CD14-positive monocyte (primary cell): ENCODE data around the gene CMSS1. TPM values are rescaled to one million over a fixed set of nuclear protein-coding genes. Genes with fewer than 3 reads are reported as not detected.
A peak's percentile ranks its signal among the peaks of the same experiment; 100 is the strongest.

Experiments used
- DNase-seq, 3 donors: peaks; one replicate each; pipeline ENCODE4 v3.0.0-alpha.2; 2011 to 2022
- H2AFZ ChIP-seq: 2 replicates; pipeline ENCODE4 v1.6.0; 2012; ENCODE audit warnings: mild to moderate bottlenecking, low read depth, low read length, inconsistent platforms; ENCODE audit not compliant: insufficient read depth, poor library complexity, severe bottlenecking
- H3K27ac ChIP-seq, 2 donors: 1 replicate in 1 of 2; 2 replicates in 1 of 2; pipeline ENCODE4 v1.5.1; 2012 to 2013; ENCODE audit warnings: low read length in 2 of 2, control low read depth in 1 of 2, inconsistent platforms in 1 of 2, low read depth in 1 of 2, mild to moderate bottlenecking in 1 of 2
- H3K27me3 ChIP-seq, 2 donors: one replicate each; pipeline versions ENCODE4 v1.6.0 to v1.6.1; 2011 to 2013; ENCODE audit warnings: low read length in 2 of 2; ENCODE audit not compliant: control insufficient read depth in 2 of 2, insufficient read depth in 2 of 2
- H3K36me3 ChIP-seq, 2 donors: replicated peaks in 1 of 2; 1 replicate in 1 of 2; 2 replicates in 1 of 2; pipeline versions ENCODE4 v1.5.1 to v1.6.1; 2012 to 2013; ENCODE audit warnings: low read length in 2 of 2, control low read depth in 1 of 2, inconsistent platforms in 1 of 2, mild to moderate bottlenecking in 1 of 2; ENCODE audit not compliant: insufficient read depth in 2 of 2, control insufficient read depth in 1 of 2
- H3K4me1 ChIP-seq, 2 donors: 1 replicate in 1 of 2; 2 replicates in 1 of 2; pipeline versions ENCODE4 v1.5.1 to v1.6.1; 2012 to 2013; ENCODE audit warnings: low read length in 2 of 2, control low read depth in 1 of 2, inconsistent platforms in 1 of 2, mild to moderate bottlenecking in 1 of 2, moderate library complexity in 1 of 2; ENCODE audit not compliant: insufficient read depth in 2 of 2, control insufficient read depth in 1 of 2
- H3K4me2 ChIP-seq: replicated peaks from 2 replicates; pipeline ENCODE3; 2012; ENCODE audit warnings: low read length, moderate library complexity, mild to moderate bottlenecking; ENCODE audit not compliant: poor library complexity, severe bottlenecking; ENCODE audit errors: extremely low read depth
- H3K4me3 ChIP-seq, 3 experiments: fragments of 200-600 bp in 1 of 3; sonication (generic) in 1 of 3; replicated peaks in 1 of 3; 1 replicate in 2 of 3; 2 replicates in 1 of 3; pipeline ENCODE4 v1.5.1; 2011 to 2013; ENCODE audit warnings: low read length in 3 of 3, mild to moderate bottlenecking in 3 of 3, control low read depth in 2 of 3, low read depth in 2 of 3, inconsistent platforms in 1 of 3, moderate library complexity in 1 of 3
- H3K79me2 ChIP-seq: 2 replicates; pipeline ENCODE4 v1.6.0; 2012; ENCODE audit warnings: mild to moderate bottlenecking, control low read depth, inconsistent platforms, low read length, moderate library complexity; ENCODE audit not compliant: insufficient read depth
- H3K9ac ChIP-seq: 2 replicates; pipeline ENCODE4 v1.6.0; 2017; ENCODE audit warnings: low read length, mild to moderate bottlenecking; ENCODE audit not compliant: insufficient read depth, poor library complexity, severe bottlenecking
- H3K9me3 ChIP-seq, 2 donors: replicated peaks in 1 of 2; 1 replicate in 1 of 2; 2 replicates in 1 of 2; pipeline versions ENCODE4 v1.5.1 to v1.6.1; 2012 to 2013; ENCODE audit warnings: low read length in 2 of 2, control low read depth in 1 of 2; ENCODE audit not compliant: control insufficient read depth in 1 of 2, insufficient read depth in 1 of 2
- H4K20me1 ChIP-seq: 2 replicates; pipeline ENCODE4 v1.6.0; 2012; ENCODE audit warnings: mild to moderate bottlenecking, low read length, control low read depth, moderate library complexity; ENCODE audit not compliant: insufficient read depth
- H3K27ac Mint-ChIP-seq, 7 donors: one replicate each; pipeline ENCODE4 v1.8.0; 2020; ENCODE audit warnings: mild to moderate bottlenecking in 7 of 7, mixed read lengths in 7 of 7, moderate library complexity in 6 of 7, inconsistent platforms in 2 of 7
- H3K27me3 Mint-ChIP-seq, 3 donors: one replicate each; pipeline ENCODE4 v1.8.0; 2021 to 2022; ENCODE audit warnings: low read depth in 3 of 3, mild to moderate bottlenecking in 3 of 3, mixed read lengths in 3 of 3, moderate library complexity in 3 of 3, inconsistent platforms in 1 of 3
- H3K36me3 Mint-ChIP-seq, 2 donors: one replicate each; pipeline ENCODE4 v1.8.0; 2020; ENCODE audit warnings: mixed read lengths in 2 of 2, inconsistent platforms in 1 of 2, mild to moderate bottlenecking in 1 of 2
- H3K4me1 Mint-ChIP-seq: one replicate; pipeline ENCODE4 v1.8.0; 2020; ENCODE audit warnings: mild to moderate bottlenecking, mixed read lengths
- H3K4me3 Mint-ChIP-seq, 2 donors: one replicate each; pipeline ENCODE4 v1.8.0; 2020; ENCODE audit warnings: mild to moderate bottlenecking in 2 of 2, mixed read lengths in 2 of 2, moderate library complexity in 1 of 2
- H3K9me3 Mint-ChIP-seq, 7 donors: one replicate each; pipeline ENCODE4 v1.8.0; 2020 to 2022; ENCODE audit warnings: mixed read lengths in 7 of 7, mild to moderate bottlenecking in 6 of 7, moderate library complexity in 6 of 7, inconsistent platforms in 2 of 7
- CTCF ChIP-seq: fragments of 200-600 bp; IDR thresholded peaks from one replicate; pipeline ENCODE4 v1.8.0; 2022; ENCODE audit warnings: antibody characterized with exemption, mild to moderate bottlenecking
- WGBS: methylation state at CpG from one replicate; pipeline ENCODE4 v1.1.5; 2013; ENCODE audit warnings: missing lambda C conversion rate; ENCODE audit not compliant: insufficient coverage; 5-methylcytosine and 5-hydroxymethylcytosine counted together
- intact Hi-C, 2 donors: fragments of 100-400 bp; cut with micrococcal nuclease; formaldehyde crosslinking; loops; one replicate each; pipeline versions ENCODE4 v1.15.0 to v1.15.1; 2023
- polyA plus RNA-seq, 3 donors: library from polyadenylated mRNA; depleted of rRNA in 1 of 3; unstranded in 2 of 3; stranded (reverse) in 1 of 3; fragments of 300-500 nt in 2 of 3; fragments of >200 nt in 1 of 3; fragmentation: Illumina TruSeq in 2 of 3; gene quantifications; 1 replicate in 2 of 3; 2 replicates in 1 of 3; pipeline ENCODE4 v1.2.3, GENCODE V29; 2012 to 2021

Gene CMSS1
- polyA plus RNA-seq, 3 donors = 1.1 to 3.6 (median 2.2) TPM

- H3K4me3 ChIP-seq = no peak overlapping the region
- peaks cover 11 to 20% of the 10 kb centered on the region in 2 donors for H3K4me1 ChIP-seq
- H3K36me3 ChIP-seq = no peaks in the 10 kb centered on the region
- H3K27me3 Mint-ChIP-seq = peaks cover 0 to 2% (median 0%) of the 10 kb centered on the region in 3 donors
- no peak overlapping the region for H3K4me3 Mint-ChIP-seq
- H3K36me3 Mint-ChIP-seq = no peaks in the 10 kb centered on the region
- no peak overlapping the region for H3K4me2 ChIP-seq
- H3K27ac ChIP-seq = no peak overlapping the region
- no peak for DNase-seq
- TF ChIP-seq CTCF = no peak
- no peak overlapping the region for H3K27ac Mint-ChIP-seq
- no peaks in the 10 kb centered on the region for H3K27me3 ChIP-seq
- no peaks in the 10 kb centered on the region for H3K9me3 ChIP-seq
- no peaks in the 10 kb centered on the region for H3K79me2 ChIP-seq
- H3K9ac ChIP-seq = no peak overlapping the region
- intact Hi-C loops = no loop called here
- H2AFZ ChIP-seq = no peak overlapping the region
- no peaks in the 10 kb centered on the region for H3K9me3 Mint-ChIP-seq
- H4K20me1 ChIP-seq = no peaks in the 10 kb centered on the region
- H3K4me1 Mint-ChIP-seq = peaks cover 29% of the 10 kb centered on the region
Measured at GRCh38 chr3:100067589-100067988, 249.9 kb downstream of the CMSS1 start.

DNA sequence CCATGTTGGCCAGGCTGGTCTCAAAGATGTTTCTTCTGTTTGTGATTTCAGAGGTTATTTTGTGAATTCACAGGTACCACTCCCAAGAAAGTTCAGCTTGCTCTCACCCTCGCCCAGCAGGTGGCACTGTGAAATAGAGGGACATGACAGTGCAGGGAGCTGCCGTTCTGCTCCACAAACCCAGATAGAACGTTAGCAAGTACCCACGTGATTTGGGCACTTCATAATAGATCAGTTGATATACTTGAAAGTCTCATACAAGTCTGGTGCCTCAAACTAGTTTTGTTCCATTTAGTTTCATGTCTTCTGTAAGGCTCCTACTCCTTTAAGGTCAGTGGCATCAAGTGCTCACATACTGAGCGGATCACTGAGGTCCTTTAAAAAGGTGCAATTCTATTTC is 251.2 kb downstream of the CMSS1 start:
- WGBS = 0% methylated on average over 3 of the region's 5 CpGs
- intact Hi-C loops = no loop called here
- Histone ChIP-seq H4K20me1 (no peaks in the 10 kb centered on the region), H3K4me2 (peak overlapping the region; percentile 17), H3K36me3 (no peaks in the 10 kb centered on the region), H2AFZ (peak overlapping the region; percentile 29), H3K9me3 (no peaks in the 10 kb centered on the region), H3K79me2 (no peaks in the 10 kb centered on the region), H3K27me3 (no peaks in the 10 kb centered on the region), H3K4me3 (no peak overlapping the region), H3K27ac (no peak overlapping the region), H3K9ac (no peak overlapping the region), H3K4me1 (peaks cover 23 to 32% of the 10 kb centered on the region in 2 donors)
- Mint-ChIP-seq H3K9me3 (no peaks in the 10 kb centered on the region), H3K27ac (peak overlapping the region in 2 of 7 donors; percentile 41 to 69), H3K4me1 (peaks cover 42% of the 10 kb centered on the region), H3K36me3 (no peaks in the 10 kb centered on the region), H3K4me3 (no peak overlapping the region), H3K27me3 (peaks cover 0 to 2% (median 0%) of the 10 kb centered on the region in 3 donors)
- peak; percentile 68 to 82 (median 71) for DNase-seq
- TF ChIP-seq CTCF = peak; percentile 82
